ENCODE data around the gene TANK. TPM values are rescaled to one million over a fixed set of nuclear protein-coding genes. Genes with fewer than 3 reads are reported as not detected.

Gene TANK, protein sequence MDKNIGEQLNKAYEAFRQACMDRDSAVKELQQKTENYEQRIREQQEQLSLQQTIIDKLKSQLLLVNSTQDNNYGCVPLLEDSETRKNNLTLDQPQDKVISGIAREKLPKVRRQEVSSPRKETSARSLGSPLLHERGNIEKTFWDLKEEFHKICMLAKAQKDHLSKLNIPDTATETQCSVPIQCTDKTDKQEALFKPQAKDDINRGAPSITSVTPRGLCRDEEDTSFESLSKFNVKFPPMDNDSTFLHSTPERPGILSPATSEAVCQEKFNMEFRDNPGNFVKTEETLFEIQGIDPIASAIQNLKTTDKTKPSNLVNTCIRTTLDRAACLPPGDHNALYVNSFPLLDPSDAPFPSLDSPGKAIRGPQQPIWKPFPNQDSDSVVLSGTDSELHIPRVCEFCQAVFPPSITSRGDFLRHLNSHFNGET
- 30.1 TPM for total RNA-seq
- long read RNA-seq, transcript TANK-202 (8 exons, 2,171 nt) = major isoform, 19 of 32 reads
- long read RNA-seq, partial matches to known transcripts = 3 of 32 reads
- long read RNA-seq, other reads (novel, unspliced or antisense) = 10 of 32 reads

DNA sequence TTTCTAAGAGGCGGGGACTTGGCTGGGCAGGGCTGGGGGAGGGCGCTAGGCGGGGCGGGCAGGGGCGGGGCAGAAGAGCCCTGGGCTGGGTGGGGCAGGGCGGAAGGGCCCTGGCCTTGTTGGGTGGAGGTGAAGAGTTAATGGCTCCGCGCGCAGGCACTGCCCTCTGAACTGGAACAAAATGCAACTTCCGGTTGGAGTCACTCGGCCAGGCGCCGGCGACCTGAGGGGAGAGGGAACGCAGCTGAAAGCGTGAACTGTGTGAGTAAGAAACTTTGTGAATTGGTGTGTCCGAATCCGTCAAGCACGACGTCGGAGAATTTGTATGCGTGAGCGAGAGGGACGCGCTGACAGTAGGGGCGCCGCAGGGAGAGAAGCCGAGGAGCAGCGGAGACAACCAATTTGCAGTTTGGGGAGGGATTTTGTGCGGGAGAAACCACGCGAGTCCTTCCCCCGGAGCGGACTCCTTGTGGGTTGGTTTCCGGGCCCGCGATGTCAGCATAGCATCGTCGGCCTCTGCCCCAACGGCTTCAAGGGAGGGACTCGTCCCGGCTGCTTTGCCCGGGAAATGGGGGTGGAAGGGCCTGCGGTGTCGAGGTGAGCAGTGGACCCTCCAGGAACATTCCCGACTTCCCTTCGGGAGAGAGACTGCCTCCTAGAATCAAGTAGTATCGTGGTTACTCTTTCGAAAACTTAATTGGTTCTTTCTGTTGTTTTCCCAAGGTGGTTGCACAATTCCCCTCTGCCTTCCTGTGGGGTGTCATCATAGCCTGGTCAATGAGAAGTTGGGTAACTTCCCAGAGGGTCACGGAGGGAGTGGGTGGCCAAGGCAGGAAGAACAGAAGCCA is at the start of gene TANK:
TANK (plus strand) TSS at position 203 of the 848 bp plus-strand sequence. CDS start 19,235 bp downstream, outside the sequence.
- intact Hi-C loops (cut with DNase I) = loop anchor here (5.0 kb wide), 1 partner anchor 147 kb away; the partner anchor contains the start of gene PSMD14

GRCh38 chr2:161111531-161111930 is 48.7 kb upstream of the TANK start:
- intact Hi-C loops (cut with DNase I) = no loop called here
- no peak for DNase-seq (ENCODE audit: low spot score)

More for the DNA sequence above, at the start of gene TANK:
- DNase-seq (ENCODE audit: low spot score) = peak; percentile 96

DNA sequence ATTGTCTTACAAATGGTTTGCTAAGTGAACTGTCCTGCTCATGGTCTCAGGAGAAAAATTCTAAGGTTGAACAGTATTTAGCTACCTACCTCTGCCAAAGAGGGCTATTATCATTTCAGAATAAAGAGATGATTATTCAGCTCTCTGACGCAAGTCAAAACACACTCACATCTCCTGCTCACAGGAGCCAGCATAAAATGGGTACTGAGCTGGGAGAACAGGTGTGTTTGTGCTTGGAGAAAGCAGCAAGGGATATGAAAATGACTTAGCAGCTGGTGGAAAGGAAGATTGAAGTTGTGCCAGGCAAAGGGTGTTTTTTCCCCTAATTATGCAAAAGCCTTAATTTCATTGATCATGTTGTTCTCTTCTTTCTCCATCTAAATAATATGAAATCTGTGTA is 47.3 kb upstream of the TANK start:
- no peak for DNase-seq (ENCODE audit: low spot score)
- intact Hi-C loops (cut with DNase I) = no loop called here

- intact Hi-C loops (cut with DNase I) = no loop called here
- no peak for DNase-seq (ENCODE audit: low spot score)
Measured at GRCh38 chr2:161113693-161114575, 46.3 kb upstream of the TANK start.

- intact Hi-C loops (cut with DNase I) = no loop called here
Measured at GRCh38 chr2:161115205-161115604, 45.0 kb upstream of the TANK start.

GRCh38 chr2:161115605-161116380 is 44.4 kb upstream of the TANK start:
- no peak for DNase-seq (ENCODE audit: low spot score)
- intact Hi-C loops (cut with DNase I) = no loop called here

More at GRCh38 chr2:161115205-161115604, 45.0 kb upstream of the TANK start:
- no peak for DNase-seq (ENCODE audit: low spot score)

GRCh38 chr2:161116509-161116908 is 43.7 kb upstream of the TANK start:
- DNase-seq (ENCODE audit: low spot score) = no peak

GRCh38 chr2:161117506-161117905 is 42.7 kb upstream of the TANK start:
- intact Hi-C loops (cut with DNase I) = no loop called here
- no peak for DNase-seq (ENCODE audit: low spot score)

More at GRCh38 chr2:161116509-161116908, 43.7 kb upstream of the TANK start:
- intact Hi-C loops (cut with DNase I) = no loop called here

DNA sequence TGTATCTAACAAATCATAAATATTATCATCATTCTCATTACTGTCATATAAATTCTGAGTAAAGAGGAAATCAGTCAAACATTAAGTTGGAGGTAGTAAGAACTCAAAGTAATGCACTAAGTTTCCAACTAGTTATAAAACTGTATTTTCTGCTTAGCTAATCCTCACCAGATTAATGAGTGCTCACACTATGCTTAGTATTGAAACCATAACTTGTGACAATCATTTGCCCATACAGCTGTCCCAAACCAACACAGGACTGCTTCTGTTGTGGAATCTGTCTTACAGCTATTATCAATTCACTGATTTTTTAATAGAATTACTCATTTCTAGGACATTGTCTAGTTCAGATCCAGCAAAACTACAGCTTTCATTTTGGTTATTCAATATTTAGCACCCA is 41.5 kb upstream of the TANK start:
- no peak for DNase-seq (ENCODE audit: low spot score)
- intact Hi-C loops (cut with DNase I) = no loop called here

GRCh38 chr2:161119483-161119882 is 40.7 kb upstream of the TANK start:
- no peak for DNase-seq (ENCODE audit: low spot score)
- intact Hi-C loops (cut with DNase I) = no loop called here

- intact Hi-C loops (cut with DNase I) = no loop called here
- no peak for DNase-seq (ENCODE audit: low spot score)
Measured at GRCh38 chr2:161120775-161121174, 39.5 kb upstream of the TANK start.

DNA sequence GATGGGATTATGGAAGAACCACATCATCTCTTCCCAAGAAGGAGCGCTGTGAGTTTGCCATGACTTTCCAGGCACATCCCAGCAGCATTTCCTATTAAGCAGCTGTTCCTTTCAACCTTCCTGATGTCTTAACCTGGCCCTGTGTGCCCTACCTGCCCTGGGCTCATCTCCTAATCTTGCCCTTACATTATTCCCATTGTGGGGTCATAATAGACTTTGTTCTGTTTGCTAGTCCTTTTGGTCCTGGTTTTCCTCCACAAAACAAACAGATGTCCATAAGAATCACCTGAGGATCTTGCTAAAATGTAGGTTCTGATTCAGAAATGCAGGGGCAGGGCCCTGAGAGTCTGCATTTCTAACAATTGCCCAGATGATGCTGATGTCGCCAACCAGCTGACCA is 38.6 kb upstream of the TANK start:
- intact Hi-C loops (cut with DNase I) = no loop called here
- no peak for DNase-seq (ENCODE audit: low spot score)

GRCh38 chr2:161122772-161123530 is 37.3 kb upstream of the TANK start:
- intact Hi-C loops (cut with DNase I) = no loop called here
- DNase-seq (ENCODE audit: low spot score) = no peak

GRCh38 chr2:161123531-161124030 is 36.6 kb upstream of the TANK start:
- DNase-seq (ENCODE audit: low spot score) = no peak
- intact Hi-C loops (cut with DNase I) = no loop called here

DNA sequence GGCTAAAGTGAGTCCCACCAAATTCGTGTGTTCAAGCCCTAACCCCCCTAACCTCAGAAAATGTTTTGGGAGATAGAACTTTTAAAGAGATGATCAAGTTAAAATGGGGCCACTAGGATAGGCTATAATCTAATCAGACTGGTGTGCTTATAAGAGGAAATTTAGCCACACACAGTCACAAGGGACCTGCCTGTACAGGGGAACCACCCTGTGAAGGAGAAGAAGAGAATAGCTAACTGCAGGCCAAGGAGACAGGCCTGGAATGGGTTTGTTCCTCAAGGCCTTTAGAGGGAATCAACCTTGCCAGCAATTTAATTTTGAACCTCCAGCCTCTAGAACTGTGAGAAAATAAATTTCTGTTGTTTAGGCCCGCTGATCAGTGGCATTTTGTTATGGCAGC is 36.0 kb upstream of the TANK start:
- intact Hi-C loops (cut with DNase I) = no loop called here
- no peak for DNase-seq (ENCODE audit: low spot score)

GRCh38 chr2:161128885-161129284 is 31.3 kb upstream of the TANK start:
- intact Hi-C loops (cut with DNase I) = no loop called here
- DNase-seq (ENCODE audit: low spot score) = no peak

- no peak for DNase-seq (ENCODE audit: low spot score)
- intact Hi-C loops (cut with DNase I) = no loop called here
Measured at GRCh38 chr2:161130354-161130753, 29.9 kb upstream of the TANK start.

All from cardiac septum (tissue), 1 donor.